Measurements from ENCODE around the gene ATP5F1E.
"Not testable (repeated sequence)": the region's sequence is repeated elsewhere in the genome, so short reads cannot be mapped to it uniquely, and the experiment has no call there.

ATP5F1E gene

GRCh38 chr20:59043698-59044097 lies 11.6 kb upstream of the ATP5F1E start:
- in situ Hi-C loops (cut with MboI; ENCODE audit: low sequenced_read_pairs) = no loop called here

- in situ Hi-C loops (cut with MboI; ENCODE audit: low sequenced_read_pairs) = no loop called here
Observed at GRCh38 chr20:59042796-59043631, 10.9 kb upstream of the ATP5F1E start.

- in situ Hi-C loops (cut with MboI; ENCODE audit: low sequenced_read_pairs) = no loop called here
Observed at GRCh38 chr20:59042151-59042795, 10.1 kb upstream of the ATP5F1E start, which contains the start of gene PRELID3B. PRELID3B (minus strand) TSS chr20:59042786; CDS start chr20:59042730, 56 bp downstream.

DNA sequence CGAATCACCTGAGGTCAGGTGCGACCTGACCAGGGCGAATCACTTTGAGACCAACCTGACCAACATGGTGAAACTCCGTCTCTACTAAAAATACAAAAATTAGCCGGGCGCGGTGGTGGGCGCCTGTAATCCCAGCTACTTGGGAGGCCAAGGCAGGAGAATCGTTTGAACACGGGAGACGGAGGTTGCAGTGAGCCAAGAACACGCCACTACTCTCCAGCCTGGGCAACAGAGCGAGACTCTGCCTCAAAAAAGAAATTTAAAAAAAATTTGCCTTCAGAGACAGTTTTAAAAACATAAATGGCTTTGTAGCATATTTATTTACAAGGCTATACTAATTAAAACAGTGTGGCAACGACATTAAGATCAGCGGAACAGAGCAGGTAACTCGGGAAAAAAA lies 9.4 kb upstream of the ATP5F1E start:
- in situ Hi-C loops (cut with MboI; ENCODE audit: low sequenced_read_pairs) = not testable (repeated sequence)

GRCh38 chr20:59040667-59041066 lies 8.5 kb upstream of the ATP5F1E start:
- in situ Hi-C loops (cut with MboI; ENCODE audit: low sequenced_read_pairs) = no loop called here

- in situ Hi-C loops (cut with MboI; ENCODE audit: low sequenced_read_pairs) = no loop called here
Observed at GRCh38 chr20:59039233-59039632, 7.1 kb upstream of the ATP5F1E start.

DNA sequence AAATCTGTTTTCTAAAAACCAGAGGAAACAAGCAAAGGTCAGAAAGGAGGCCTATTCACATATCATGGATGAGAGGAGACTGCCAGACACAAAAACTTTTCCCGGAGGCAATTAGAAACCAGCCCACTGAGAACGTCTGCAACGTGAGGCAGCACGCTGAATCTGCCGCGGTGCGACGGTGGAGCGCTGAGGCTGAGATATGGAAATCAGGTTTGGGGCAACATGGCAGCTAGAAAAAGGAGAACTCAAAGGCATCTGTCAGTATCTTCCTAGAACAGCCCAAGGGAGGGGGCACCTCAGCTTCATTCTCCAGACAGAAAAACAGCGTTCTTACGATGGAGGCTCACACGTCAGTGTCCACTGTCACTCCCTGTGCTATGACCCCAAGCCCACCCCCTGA lies 5.3 kb upstream of the ATP5F1E start:
- in situ Hi-C loops (cut with MboI; ENCODE audit: low sequenced_read_pairs) = no loop called here

- in situ Hi-C loops (cut with MboI; ENCODE audit: low sequenced_read_pairs) = no loop called here
Observed at GRCh38 chr20:59035381-59035780, 3.2 kb upstream of the ATP5F1E start.

- in situ Hi-C loops (cut with MboI; ENCODE audit: low sequenced_read_pairs) = no loop called here
Observed at GRCh38 chr20:59033616-59034165, 1.6 kb upstream of the ATP5F1E start.

DNA sequence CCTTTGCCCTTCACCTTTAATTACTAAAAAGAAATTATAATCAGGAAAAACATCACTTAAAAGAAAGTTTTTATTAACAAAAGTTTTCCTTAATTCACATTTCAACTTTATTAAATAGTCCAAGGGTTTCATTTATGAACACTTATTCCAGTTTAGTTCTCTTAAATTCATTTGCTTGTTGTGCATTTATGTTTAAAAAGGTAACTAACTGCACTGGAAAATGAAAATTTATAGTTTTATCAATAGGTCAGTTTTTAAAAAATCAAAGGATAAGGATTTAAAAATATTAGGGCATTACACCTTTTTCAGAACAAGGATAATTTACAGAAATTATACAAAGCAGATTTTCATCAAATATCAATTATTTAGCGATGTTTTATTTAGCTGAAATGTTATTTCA lies 958 bp upstream of the ATP5F1E start:
- in situ Hi-C loops (cut with MboI; ENCODE audit: low sequenced_read_pairs) = no loop called here

DNA sequence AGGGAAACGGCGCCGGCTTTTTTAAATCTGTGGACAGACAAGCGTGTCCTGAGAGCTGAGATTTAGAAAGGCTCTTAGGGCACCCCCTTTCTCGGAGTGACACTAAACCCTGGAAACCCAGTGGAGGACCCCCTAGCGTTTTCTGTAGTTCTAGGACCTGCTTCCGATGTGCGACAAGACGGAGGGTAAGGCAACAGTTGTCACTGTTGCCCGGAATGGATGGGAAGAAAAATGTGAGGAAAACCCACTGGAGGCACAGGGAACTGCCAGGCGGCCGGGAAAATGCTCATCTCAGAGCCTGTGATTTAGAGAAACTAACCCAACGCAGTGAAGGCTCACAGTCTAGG lies 551 bp upstream of the ATP5F1E start:
- in situ Hi-C loops (cut with MboI; ENCODE audit: low sequenced_read_pairs) = no loop called here

DNA sequence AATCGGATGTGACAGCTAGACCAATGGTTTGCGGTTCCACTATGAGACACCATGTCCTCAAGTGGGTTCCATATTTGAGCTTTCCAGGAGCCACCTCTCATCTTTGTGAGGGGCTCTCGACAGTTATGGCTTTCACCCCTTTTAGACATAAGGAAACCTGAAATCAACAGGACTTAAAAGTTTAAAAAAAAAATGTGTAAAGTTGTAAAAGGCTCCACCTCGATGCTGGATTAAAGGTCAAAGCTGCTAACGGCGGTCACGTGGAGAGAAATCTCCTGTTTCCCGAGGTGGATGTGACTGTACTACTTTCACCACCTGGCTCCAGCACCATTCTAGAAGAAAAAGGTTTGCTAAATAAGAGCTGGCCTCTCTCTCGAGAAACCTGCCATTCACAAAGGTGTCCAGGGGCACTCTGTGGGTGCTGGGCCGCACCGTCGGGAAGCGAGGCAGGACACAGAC lies 542 bp downstream of the ATP5F1E start:
- in situ Hi-C loops (cut with MboI; ENCODE audit: low sequenced_read_pairs) = no loop called here

GRCh38 chr20:59030911-59031563 lies 1.1 kb downstream of the ATP5F1E start:
- in situ Hi-C loops (cut with MboI; ENCODE audit: low sequenced_read_pairs) = no loop called here

DNA sequence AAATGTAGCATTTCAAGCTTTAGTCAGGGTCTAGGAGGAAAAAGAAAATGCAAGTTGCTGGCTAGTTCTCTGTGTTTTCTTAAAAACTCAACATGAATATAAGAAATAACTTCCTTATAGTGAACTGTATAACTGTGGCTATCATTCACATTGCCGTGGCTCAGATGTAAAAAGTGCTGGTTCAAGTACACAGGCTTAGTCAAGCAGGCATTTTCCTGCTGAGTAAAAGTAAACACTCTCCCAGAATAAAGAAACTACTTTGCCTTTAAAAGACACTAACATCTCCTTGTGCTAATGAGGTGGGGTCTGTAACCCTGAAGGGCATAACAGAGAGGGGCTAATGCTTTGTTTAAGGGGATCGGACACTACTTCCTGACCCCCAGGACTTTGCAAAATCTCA lies 3.3 kb downstream of the ATP5F1E start:
- in situ Hi-C loops (cut with MboI; ENCODE audit: low sequenced_read_pairs) = no loop called here

DNA sequence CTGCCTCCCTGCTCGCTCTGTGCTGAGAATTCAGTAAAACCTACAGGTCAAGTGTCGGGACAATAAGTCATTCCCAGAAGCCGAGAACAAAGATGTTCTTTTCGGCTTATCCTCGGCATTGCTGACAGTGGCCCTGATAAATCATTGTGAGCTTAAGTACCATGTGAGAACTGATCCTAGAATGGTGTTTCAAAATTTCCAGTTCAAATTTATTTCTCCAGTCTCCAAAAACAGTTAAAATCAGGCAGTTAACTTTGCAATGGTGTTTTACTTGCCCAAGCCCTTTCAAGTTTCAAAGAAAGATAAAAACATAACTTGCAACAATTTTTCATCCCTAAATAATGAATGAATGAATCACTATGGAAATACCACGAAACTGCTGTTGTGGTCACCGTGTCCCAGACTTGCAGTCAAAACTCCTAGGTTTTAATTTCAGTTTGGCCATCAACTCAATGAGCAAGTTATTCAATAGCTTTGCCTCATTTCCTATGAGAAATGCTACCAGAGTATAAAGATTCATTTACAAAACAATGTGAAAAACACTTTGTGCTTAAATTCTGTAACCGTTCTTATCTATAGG lies 4.3 kb downstream of the ATP5F1E start:
- in situ Hi-C loops (cut with MboI; ENCODE audit: low sequenced_read_pairs) = no loop called here

GRCh38 chr20:59026904-59027740 lies 5.0 kb downstream of the ATP5F1E start:
- in situ Hi-C loops (cut with MboI; ENCODE audit: low sequenced_read_pairs) = no loop called here

GRCh38 chr20:59025511-59025910 lies 6.6 kb downstream of the ATP5F1E start:
- in situ Hi-C loops (cut with MboI; ENCODE audit: low sequenced_read_pairs) = no loop called here

DNA sequence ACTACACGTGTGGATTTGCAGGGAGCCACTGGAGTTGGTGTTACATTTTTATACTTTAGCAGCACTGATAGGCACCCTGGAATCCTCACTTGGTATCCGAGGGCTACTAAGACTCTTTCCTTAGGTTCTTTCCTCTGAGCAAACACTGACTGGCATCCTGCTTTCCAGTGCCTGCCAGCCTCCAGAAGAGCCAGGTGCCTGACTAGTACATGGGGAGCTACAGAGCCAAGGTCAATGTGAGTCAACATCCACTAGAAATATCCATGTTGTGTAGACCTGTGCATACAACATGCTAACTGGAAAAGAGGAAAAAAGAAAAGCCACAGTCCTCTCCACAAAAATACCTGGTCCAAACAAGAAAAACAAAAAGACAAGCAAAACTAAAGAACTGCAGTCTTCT lies 7.0 kb downstream of the ATP5F1E start:
- in situ Hi-C loops (cut with MboI; ENCODE audit: low sequenced_read_pairs) = no loop called here

- in situ Hi-C loops (cut with MboI; ENCODE audit: low sequenced_read_pairs) = no loop called here
Observed at GRCh38 chr20:59024111-59024530, 8.0 kb downstream of the ATP5F1E start.

- in situ Hi-C loops (cut with MboI; ENCODE audit: low sequenced_read_pairs) = no loop called here
Observed at GRCh38 chr20:59023616-59024015, 8.5 kb downstream of the ATP5F1E start.
